ENCODE results near the gene SCMH1.

SCMH1 gene

GRCh38 chr1:41241749-41242341 lies at the start of gene SCMH1:
Gene SCMH1 (minus strand): TSS chr1:41242306. CDS start chr1:41186133, 56,173 bp downstream.
- DNase-seq (ENCODE audit: low spot score): peak; percentile 90
- TF ChIP-seq CTCF (IDR thresholded peaks at IDR 0.05; ENCODE audit: extremely low read depth, missing control alignments): no peak

GRCh38 chr1:41291195-41291594 lies 49.1 kb upstream of the SCMH1 start:
- no peak for TF ChIP-seq CTCF (IDR thresholded peaks at IDR 0.05; ENCODE audit: extremely low read depth, missing control alignments)
- no peak for DNase-seq (ENCODE audit: low spot score)

- DNase-seq (ENCODE audit: low spot score): no peak
- TF ChIP-seq CTCF (IDR thresholded peaks at IDR 0.05; ENCODE audit: extremely low read depth, missing control alignments): no peak
These were observed 47.1 kb upstream of the SCMH1 start for GRCh38 chr1:41289196-41289595.

- TF ChIP-seq CTCF (IDR thresholded peaks at IDR 0.05; ENCODE audit: extremely low read depth, missing control alignments): no peak
- no peak for DNase-seq (ENCODE audit: low spot score)
These were observed 44.9 kb upstream of the SCMH1 start for GRCh38 chr1:41286992-41287391.

- no peak for TF ChIP-seq CTCF (IDR thresholded peaks at IDR 0.05; ENCODE audit: extremely low read depth, missing control alignments)
These were observed 44.4 kb upstream of the SCMH1 start for GRCh38 chr1:41286486-41286885.

GRCh38 chr1:41285818-41286217 lies 43.7 kb upstream of the SCMH1 start:
- no peak for DNase-seq (ENCODE audit: low spot score)
- TF ChIP-seq CTCF (IDR thresholded peaks at IDR 0.05; ENCODE audit: extremely low read depth, missing control alignments): no peak

More at GRCh38 chr1:41286486-41286885, 44.4 kb upstream of the SCMH1 start:
- DNase-seq (ENCODE audit: low spot score): no peak

GRCh38 chr1:41284121-41284520 lies 42.0 kb upstream of the SCMH1 start:
- TF ChIP-seq CTCF (IDR thresholded peaks at IDR 0.05; ENCODE audit: extremely low read depth, missing control alignments): no peak
- DNase-seq (ENCODE audit: low spot score): no peak
